ENCODE measurements around the gene ANO3.
A peak's percentile ranks its signal among the peaks of the same experiment; 100 is the strongest.

Gene ANO3

GRCh38 chr11:26365284-26365683 is 33.4 kb downstream of the ANO3 start:
- DNase-seq, result no peak

DNA sequence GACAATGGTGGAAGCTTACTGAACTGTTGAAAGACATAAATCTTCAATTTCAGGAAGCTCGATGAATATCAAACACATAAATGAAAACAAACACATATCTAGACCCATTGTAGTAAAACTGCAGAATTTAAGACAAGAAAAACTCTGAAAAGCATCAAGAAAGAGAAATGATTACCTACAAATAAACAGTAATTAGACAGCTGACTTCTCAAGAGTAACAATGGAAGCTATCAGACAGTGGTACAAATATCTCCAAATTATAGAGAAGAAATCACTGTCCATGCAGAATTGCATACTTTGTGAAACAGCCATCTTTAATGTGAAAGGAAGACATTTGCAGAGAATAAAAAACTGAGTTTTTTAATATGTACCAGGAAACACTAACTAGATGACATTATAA is 45.7 kb downstream of the ANO3 start:
- DNase-seq, result no peak

DNA sequence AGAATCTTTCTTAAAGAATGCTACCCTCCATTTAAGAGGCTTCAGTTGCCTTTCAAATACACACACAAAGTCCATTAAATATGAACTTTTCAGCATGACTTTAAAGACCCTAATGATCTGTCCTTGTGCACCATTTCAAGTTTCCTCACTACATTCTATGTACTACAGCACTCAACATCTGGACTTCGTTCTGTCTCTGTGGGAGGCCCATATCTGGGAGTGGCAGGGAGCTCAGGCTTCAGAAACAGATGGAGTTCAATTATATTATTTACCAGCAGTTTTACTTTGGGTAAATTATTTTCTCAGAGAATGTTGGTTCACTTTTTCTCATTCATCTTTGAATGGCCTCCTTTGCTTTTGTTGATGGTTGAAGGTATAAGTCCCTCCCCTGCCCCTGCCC is 67.4 kb downstream of the ANO3 start:
- no peak for DNase-seq

GRCh38 chr11:26410706-26411366 is 78.9 kb downstream of the ANO3 start:
- no peak for DNase-seq

DNA sequence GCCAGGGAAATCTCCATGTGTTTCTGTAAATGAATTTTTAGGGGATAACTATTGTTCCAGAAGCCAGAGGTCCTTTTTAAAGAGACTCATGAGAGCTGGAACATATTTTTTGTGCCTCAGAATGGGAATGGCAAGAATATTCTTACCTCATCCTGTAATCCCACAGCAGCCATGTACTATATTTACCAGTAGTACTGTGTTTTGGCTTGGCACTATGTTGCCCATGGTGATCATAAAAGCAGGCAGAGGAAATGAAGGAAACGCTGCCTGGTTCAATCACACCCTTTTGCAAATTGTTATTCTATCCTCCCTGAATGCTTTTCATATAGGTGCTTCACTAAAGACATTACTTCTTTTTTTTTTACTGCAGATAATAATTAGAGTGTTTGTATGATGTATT is 81.0 kb downstream of the ANO3 start:
- no peak for DNase-seq

DNA sequence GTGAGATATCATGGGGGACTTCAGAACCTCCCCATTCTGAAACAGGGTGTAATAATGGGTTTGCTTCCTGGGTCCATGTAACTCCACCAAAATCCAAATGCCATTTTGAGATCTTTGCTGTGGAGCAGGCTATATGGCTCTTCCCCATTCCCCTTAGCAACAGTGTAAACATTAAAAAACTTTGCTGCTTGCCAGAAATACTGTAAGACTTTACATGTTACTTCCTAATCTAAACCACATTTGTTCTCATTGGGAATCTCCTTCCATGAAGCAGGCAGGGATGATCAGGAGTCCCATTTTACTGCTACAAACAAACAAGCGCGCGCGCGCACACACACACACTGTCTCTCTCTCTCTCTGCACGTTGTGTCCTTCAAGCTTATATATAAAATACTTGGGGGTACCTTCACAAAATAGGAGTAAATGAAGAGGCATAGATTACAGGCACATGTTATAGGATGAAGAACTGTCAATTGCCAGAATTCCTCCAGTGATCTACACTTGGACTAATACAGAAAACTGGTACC is 86.5 kb downstream of the ANO3 start:
- peak; percentile 52 for DNase-seq

DNA sequence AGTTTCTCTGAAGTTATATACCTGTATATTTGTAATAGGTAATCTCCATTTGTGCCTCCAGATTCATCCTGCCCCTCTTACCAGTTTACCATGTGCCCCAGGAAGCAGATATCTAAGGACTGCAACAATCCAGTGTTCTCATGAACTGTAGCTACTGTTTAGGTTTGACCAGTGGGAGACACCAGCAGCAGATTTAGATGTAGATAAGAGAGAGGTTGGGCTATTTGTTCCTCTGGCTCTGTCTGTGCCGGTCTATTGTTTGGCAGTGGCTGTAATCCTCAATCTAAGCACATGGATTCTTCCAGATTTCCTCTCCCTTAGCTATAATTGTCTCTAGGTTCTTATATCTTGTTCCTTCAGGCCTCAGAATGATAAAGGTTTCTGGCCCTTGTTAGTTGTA is 88.4 kb downstream of the ANO3 start:
- no peak for DNase-seq

GRCh38 chr11:26424255-26424654 is 92.3 kb downstream of the ANO3 start:
- no peak for DNase-seq

- DNase-seq, result no peak
These were observed 107.9 kb downstream of the ANO3 start for GRCh38 chr11:26439854-26440253.

DNA sequence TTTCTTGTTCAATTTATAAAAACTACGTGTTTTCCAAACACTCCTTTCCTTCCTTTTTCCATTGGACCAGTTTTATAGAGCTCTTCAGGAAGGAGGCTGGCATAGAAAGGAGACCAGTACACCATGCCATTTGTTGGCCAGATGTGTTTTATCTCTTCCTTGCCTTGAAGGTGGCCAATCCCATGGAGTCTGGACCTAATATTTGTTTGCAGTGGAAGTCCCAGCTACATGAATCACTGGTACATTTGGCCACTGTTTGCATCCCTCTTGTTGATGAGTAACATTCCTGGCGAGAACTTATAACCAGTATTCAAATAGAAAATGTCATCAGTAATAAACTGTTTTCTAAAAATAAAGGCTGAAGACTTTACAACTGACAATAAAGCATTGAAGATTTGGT is 110.2 kb downstream of the ANO3 start:
- no peak for DNase-seq

- DNase-seq, result no peak
These were observed 111.7 kb downstream of the ANO3 start for GRCh38 chr11:26443617-26444016.

GRCh38 chr11:26457636-26458035 is 125.7 kb downstream of the ANO3 start:
- no peak for DNase-seq

DNA sequence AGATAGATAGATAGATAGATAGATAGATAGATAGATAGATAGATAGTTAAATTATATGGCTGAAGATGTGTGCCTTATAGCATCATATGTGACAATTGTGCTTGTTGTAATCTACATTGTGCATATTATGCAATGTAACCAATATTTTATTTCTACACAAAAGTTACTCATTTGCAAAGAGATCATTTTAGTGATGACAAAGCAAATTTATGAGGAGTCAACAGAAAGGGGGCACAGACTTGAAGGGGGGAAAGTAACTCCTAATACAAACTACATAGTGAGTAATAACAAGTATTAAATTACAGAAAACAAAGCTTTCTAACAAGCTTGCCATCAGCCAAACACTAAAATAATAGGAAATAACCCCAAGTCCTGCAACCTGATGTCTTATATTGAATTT is 133.3 kb downstream of the ANO3 start:
- no peak for DNase-seq

DNA sequence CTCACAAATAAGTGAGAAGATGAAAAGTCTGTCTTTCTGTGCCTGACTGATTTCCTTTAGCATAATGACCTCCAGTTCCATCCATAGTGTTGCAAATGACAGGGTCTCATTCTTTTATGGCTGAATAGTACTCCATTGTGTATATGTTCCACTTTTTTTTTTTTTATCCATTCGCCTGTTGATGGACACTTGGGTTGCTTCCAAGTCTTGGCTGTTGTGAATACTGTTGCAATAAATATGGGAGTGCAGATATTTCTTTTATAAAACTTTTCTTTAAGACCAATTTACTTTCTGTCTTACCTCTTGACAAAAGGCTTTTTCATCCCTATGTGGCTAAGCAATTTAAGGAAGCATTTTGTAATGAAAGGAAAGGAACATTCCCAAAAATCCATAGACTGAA is 135.6 kb downstream of the ANO3 start:
- DNase-seq, result no peak

- no peak for DNase-seq
These were observed 139.1 kb downstream of the ANO3 start for GRCh38 chr11:26470992-26471391.

DNA sequence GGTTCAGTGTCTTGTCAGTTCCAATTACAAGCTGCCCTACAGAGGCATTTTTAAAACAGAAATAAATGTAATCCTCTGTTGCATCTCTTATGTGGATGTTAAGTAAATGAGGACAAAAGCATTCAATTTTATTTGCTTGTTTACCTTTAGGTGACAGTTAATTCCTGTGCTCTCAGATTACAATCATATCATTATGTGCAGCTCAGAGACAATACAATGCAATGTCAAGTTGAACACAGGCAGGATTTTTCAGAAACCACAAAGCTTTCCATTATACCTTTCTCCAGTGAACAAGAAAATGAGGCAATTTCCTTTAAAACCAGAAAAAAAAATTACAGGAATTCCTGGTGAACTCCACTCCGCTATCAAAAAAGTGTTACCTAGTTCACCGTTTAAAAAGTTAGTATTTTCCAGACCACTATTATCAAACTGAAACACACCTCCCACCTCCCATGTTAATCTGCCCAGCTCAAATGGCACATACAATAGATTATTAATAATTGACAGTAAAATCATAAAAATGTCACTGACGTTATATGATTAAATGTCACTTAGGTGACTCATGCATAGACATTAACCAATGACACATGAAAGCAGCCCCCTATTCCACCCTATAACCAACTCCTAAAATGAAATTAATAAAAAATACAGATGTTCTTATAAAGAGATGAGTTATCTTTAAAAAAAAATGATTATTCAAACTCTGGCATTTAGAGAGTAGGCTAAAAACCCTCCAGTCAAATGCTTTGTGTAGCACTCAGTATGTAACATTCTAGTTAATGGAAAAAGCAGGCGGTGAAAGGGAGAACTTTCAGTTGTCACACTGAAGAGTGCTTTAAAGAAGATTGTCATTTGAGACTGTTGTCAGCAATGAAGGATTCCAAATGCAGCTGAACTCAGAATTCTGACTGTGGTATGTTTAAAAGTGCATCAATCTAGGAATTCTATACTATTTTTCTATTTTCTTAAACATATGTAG is 141.6 kb downstream of the ANO3 start:
- DNase-seq, result no peak

DNA sequence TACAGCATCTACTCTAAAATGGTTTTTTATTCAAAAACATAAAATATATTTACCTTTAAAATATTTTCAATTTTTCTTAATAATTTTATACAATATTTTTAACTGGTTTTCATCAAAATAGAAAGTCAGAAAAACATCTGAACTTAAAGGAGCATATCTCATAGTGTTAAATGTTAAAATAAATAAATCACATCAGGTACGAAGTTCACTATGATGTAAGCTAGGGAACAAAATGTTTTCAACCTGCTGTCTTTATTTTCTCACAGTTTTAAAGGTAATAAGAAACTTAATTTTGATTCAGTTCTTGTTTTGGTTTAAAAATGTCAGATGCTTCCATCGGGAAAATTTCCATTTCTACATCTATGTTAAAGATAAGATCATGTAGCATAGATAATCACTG is 142.5 kb downstream of the ANO3 start:
- no peak for DNase-seq

GRCh38 chr11:26477396-26477795 is 145.5 kb downstream of the ANO3 start:
- DNase-seq, result no peak

DNA sequence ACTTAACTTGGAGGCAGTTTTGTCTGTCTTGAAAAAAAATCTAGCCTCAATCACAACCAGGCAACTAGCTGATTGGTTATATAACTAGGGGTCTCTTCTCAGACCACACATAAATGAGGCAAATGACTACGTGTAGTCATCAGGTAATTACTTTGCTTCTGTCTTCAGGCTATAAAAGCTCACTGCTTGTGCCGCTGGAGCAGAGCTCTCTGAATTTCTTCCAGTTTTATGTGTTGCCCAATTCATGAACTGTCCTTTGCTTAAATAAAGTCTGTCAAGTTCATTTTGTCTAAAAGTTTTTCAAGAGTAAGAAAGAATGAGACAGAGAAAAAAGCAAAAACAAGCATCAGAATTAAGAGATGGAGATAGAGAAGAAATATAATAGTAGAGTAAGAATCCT is 146.8 kb downstream of the ANO3 start:
- no peak for DNase-seq

DNA sequence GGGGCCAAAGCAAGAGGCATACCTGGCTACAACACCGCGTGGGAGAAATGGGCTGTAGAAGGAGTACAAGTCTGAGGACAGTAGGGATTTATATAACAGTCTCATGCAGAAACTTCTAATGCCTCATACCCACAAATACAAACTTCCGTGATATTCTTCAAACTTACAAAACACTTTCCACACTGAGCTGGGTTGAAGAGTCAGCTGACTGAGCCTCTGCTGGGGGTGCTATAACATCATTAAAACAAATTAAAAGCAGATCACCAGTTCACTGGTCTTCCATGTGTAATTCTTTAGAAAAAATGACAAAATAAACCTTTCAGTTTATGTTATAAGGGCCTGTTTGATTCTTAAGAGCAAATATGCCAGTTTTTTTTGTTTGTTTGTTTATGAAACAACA is 148.1 kb downstream of the ANO3 start:
- no peak for DNase-seq

DNA sequence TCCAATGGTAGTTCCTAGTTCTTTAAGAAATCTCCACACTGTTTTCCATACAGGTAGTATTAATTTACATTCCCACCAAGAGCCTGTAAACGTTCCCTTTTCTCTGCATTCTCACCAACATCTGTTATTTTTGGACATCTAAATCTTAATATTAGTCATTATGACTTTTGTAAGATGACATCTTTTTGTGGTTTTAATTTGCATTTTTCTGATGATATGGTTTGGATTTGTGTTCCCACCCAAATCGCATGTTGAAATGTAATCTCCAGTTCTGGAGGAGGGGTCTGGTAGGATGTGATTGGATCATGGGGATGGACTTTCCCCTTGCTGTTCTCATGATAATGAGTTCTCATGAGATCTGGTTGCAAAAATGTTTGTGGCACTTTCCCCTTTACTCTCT is 151.2 kb downstream of the ANO3 start:
- DNase-seq, result no peak

DNA sequence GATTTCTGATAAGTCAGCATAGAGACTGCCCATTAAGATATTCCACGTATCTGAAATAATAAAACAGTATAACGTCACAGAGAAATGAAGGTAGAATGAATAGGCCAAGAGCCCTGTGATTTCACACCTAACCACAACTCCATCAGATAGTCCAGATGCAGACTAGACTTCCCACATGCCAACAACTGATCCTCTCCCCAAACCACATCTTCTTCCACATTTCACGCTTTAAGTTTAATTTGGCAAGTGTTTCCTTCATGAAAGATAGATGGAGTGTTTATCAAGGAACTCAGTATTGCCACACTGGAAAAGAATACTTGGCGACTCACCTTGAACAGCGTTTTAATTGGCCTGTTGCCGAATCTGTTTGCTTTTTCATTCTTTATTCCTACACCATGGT is 158.6 kb downstream of the ANO3 start:
- DNase-seq, result no peak

GRCh38 chr11:26493616-26494015 is 161.7 kb downstream of the ANO3 start:
- DNase-seq, result no peak

DNA sequence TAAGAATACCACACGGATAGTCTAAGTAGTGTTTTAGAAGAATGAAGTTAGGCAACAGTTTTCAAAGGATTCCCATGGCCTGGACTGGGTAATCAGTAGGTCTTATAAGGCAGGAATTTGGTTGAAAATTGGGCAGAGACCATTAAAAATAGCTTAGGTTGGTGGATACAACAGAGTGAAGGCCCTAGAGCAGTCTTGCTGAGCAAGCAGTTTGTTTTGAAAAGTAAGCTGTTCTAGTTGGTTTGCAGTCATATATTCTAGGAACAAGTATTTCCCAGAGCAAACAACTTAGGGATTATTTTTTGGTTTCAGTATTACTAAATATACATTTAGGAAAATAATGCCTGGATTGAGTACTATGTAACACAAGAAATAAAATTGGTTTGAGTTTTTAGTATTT is 175.3 kb downstream of the ANO3 start:
- no peak for DNase-seq

Data from left hindlimb (tissue), 1 donor.